NCI-H524 treated with DMSO at 0.1 percent for 48 hours (cell line): Measurements from ENCODE around the gene SPTBN2.
"Not testable (repeated sequence)": the region's sequence is repeated elsewhere in the genome, so short reads cannot be mapped to it uniquely, and the experiment has no call there.

ENCODE experiments used
- DNase-seq: peaks from one replicate; lab custom pipeline; 2025; lab: John Stamatoyannopoulos, UW

The SPTBN2 gene

DNA sequence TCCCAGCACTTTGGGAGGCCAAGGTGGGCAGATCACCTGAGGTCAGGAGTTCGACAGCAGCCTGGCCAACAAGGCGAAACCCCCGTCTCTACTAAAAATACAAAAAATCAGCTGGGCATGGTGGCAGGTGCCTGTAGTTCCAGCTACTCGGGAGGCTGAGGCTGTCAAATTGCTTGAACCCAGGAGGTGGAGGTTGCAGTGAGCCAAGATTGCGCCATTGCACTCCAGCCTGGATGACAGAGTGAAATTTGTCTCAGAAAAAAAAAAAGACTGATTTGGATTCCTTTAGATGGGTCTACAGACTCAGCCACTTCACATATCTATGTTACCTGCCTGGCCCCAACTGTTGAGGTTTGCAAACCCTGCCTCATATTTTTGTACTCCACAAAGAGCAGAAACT is 4.8 kb downstream of the SPTBN2 start:
- not testable (repeated sequence) for DNase-seq

DNA sequence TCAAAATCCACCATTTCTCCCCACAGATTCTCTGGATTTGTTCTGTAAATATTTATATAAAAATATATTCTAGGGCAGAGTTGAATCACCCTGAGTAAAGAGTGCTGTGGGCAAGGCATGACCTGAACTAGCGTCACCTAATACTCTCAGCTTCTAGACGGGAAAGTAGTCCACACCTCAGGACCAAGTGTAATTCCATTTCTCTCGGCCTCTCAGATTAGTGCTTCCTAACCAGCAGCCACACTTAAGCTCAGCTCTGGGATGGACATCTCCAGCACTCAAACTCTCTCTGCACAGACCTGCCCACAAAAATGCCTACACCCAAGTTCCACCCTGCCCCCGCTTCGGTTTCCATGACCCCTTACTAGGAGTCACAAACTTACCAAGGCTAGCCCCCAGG is 5.3 kb downstream of the SPTBN2 start:
- DNase-seq: no peak

DNA sequence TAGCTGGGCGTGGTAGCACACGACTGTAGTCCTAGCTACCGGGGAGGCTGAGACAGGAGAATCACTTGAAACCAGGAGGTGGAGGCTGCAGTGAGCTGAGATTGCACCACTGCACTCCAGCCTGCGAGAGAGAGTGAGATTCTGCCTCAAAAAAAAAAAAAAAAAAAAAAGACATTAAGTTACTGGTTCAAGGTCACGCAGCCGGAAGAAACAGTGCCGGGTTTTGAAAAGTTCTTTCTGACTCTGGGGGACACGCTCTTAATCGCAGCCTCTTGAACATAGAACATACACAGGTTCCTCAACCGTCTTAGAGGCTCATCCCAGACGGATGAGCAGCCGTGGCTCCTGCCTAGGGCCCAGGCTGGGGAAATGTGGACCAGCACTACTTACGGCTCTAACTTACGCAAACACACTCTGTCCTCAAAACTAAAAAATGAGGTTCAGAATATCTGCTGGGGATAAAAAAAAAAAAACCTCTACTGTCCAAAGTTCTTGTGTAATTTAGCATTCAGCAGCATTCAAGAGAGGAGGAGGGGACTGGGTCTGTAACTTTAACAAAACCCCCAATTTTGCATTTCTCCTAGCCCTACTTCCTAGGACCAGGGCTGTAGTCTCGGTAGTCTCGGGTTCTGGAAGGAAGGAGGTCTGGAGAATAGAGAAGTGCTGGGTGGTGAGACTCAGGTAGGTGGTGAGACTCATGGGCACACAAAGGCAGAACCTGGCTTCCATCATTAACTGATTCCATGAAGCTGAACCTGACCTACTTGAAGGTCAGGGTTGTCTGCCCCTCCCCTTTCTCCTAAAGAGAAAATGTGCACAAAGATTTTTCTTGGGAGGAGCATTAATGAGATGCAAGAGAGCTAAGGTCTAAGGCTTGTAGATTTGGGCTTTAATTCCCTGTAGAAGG is 6.0 kb downstream of the SPTBN2 start:
- no peak for DNase-seq

DNA sequence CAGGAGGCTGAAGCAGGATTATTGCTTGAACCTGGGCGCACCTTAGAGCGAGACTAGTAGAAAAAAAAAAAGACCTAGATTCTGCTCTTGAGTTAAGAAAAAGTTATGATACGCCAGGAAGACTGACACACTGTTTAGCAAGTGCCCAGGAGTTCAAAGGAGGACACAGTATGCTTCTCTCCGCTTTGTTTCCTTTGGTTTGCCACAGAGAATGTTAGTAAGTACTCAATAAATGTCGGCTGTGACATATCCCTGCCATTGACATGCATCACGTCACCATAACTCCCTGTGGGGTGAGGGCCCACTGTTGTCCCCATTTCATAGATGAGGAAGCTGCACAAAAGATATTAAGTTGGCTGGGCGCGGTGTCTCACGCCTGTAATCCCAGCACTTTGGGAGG is 7.1 kb downstream of the SPTBN2 start:
- no peak for DNase-seq

DNA sequence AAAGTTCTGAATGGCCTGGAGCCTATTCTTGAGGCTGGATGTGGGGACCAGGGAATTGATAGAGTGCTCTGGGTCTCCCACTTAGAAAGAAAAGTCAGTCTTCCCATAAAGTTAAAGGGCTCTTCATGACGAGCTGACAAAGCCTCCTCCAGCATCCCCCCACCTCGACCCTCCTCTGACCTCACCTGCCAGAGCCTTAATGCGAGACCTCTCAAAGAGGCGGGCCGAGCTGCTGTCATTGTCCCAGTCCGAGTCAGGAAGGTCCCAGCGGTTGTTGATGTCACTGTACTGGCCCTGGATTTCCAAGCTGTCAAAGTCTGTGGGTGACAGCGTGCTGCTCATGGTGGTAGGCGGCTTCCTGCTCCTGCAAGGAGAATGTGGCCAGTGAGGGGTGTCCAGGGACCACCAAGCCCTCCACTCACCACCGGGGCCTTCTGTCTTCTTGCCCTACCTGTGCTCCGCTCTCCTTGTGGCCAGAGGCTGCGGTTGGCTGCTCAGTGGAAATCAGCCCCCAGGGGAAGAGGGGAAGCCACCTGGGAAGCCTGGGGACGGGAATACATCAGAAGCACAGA is 8.0 kb downstream of the SPTBN2 start:
- no peak for DNase-seq

DNA sequence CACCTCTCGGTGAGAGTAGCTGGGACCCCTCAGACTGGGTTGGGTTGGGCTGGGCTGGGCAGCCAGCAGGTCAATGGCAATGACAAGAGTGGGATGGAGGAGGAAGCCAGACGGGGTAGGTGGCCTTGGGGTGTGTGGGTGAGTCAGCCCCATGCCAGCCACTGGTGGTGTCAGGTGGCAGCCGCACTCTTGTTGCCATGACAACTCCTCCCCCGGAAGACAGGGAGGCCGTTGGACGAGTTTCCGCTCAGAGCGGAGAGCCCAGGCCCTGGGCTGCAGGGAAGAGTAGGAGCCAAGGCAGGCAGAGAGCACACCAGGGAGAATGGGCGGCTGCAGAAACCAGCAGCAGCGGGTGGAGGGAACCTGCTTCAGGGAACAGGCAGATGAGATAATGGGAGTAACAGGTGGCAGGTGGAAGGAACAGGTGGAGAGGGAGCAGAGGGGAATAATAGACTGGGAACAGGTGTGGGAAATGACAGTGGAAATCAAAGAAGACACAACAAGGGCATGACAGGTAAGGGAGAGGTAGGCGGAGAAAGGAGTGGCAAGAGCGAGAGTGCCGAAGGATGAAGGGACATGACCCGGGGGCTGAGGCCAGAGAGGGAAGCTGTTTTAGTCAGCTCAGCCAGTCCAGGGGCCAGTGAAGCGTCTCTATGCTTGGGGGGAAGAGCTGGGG is 8.7 kb downstream of the SPTBN2 start:
- no peak for DNase-seq

DNA sequence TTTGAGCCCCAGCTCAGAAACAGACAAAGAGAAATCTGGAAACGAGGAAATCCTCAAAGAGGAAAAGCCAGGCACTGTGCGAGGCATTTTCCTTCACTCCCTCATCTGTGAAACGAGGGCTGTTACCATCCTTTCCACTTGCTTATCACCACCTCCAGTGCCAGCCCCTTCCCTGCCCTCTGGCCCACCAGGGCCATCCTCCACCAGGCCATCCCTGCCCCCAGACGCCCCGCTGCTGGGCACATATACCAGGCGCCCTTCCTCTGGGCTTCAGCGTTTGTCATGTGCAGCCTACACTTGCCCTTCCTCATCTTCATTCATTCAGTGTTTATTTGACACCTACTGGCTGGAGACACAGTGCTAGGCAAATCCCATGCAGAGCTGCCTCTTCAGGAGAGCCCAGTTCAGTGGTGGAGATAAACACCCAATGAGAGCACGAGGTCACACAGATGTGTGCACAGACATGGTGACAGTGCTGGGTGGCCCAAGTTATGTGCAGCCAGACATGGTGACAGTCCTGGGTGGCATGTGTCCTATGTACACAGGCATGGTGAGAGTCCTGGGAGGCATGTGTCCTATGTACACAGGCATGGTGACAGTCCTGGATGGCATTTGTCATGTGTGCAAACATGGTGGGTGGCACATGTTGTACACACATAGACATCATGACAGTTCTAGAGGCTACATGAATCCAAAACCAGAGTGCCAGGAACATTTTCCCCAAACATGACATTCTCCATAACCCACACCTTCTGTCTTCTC is 9.7 kb downstream of the SPTBN2 start:
- no peak for DNase-seq

DNA sequence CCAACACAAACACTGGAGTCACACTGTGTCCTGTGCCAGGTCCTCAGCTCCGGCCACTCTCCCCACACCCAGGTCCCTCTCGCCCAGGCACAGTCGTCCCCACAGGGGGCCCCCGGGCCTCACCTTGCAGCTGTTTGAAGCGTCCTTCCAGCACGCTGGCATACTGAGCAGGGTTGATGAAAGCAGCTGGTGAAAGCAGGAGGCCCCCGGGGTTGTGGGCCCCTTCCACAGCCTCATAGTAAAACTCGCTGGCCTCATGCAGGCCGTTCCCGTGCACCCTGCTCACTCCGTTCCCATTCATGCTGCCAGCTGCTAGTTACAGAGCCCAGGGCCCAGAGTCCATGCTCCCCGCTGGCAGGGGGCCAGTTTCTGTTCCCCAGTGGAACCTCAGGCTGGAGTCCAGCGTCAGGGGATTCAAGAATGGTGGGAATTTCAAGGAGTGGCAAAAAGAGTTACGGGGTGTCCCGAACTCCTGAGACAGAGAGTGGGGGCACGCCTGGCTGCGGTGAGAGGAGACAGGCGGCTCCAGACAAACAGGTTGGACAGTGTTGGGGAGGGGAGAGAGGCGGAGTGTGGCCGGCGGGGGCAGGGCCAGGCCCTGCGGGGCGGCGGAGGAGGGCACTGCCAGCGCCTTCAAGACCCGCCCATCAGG is 10.6 kb downstream of the SPTBN2 start:
- DNase-seq: no peak

DNA sequence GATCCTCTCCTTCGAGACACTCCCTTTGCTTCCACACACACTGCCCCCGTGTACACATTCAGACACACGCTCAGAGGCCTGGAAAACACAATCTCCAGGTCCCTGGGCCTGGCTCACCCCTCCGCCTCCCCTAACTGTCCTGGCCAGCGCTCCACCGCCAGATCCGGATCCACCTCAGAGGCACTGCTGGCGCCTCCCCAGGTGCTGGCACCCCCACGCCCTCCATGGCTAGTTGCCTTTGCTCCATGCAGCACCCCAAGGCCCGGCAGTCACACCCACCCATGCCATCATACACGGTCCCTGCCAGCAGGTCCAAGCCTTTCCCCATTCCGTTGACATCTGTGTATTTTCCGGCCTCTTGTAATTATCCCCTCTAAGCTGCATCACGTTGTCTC is 11.1 kb downstream of the SPTBN2 start:
- DNase-seq: no peak

DNA sequence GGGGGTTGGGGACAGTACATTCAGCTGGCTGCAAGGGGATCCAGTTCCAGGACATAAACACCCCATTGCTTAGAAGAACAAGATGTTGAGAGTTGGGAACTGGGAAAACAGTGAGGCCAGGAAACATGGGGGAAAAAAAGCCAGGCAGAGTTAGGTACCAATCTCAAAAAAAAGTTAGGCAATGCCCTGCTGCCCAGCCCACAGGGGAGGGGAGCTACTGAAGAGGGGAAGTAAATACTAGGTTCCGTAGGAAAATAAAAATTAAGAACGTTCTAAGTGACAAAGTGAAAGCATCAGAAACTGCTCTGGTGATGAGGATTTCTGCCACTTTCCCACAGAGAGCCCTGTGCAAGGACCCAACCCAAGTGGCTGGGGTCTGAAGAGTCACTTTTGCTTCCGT is 12.0 kb downstream of the SPTBN2 start:
- DNase-seq: no peak

DNA sequence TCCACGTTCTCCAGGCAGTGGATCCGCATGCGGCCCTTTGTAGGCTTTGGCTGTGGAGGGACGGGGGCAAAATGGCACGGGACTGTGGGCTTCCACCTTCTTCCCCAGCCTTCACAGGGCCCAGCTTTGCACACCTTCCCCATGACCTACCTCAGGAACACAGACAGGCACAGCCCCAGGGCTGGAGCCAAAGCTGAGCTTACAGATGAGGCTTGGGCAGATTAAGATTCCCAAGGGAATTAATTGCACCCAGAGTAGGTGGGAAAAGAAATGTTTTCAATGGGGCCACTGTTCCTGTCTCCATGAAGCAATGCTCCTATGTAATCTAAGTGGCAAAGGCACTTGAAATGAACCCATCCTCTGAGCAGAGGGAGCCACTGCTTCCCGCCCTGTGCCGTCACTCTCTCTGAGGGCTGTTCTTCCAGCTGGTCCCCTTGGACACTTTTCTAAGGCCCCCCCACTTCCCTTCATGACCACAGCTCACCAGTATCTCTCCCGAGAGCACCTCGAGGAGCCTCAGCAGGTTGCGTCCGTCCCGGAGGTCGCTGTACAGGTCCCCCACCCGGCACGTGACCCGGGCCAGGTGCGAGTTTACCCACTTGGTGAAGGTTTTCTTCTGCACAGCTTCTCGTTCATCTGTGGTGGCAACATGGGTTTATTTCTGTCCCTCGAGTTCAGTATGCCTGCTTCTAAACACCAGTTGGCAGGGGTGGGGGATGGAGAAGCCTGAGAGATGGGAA is 13.5 kb downstream of the SPTBN2 start:
- no peak for DNase-seq

DNA sequence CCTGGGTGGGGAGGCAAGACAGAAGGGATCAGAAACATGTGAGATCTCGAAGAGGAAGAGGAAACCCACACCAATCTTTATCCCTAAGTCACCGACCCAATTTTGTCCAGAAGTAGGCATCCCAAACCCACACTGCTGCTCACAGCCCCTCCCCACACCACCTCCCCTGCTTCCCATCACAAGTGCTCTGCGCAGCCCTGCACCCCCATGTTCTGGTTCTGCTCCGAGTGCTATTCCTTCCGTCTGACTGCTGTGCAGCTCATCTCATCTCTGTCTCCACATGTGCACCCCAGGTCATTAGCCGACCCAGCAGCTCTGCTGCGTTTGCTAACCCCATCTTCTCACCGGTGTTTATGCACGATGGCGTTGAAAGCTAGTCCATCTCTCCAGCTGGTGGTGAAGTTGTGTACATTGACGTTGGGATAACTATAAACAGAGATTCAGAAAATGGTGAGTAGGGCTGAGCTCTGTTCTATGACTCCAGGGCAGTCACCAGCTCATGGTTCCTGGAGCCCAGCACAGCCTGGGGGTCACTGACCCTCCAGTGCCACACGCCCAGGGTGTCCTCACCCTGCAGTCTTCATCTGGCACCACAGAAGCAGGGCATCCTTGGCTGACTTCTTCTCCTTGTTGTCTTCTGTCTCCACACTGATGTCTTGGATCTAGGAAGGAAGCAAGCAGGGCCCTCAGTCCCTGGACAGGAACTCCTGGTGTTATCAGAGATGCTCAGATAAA is 15.1 kb downstream of the SPTBN2 start:
- DNase-seq: no peak

DNA sequence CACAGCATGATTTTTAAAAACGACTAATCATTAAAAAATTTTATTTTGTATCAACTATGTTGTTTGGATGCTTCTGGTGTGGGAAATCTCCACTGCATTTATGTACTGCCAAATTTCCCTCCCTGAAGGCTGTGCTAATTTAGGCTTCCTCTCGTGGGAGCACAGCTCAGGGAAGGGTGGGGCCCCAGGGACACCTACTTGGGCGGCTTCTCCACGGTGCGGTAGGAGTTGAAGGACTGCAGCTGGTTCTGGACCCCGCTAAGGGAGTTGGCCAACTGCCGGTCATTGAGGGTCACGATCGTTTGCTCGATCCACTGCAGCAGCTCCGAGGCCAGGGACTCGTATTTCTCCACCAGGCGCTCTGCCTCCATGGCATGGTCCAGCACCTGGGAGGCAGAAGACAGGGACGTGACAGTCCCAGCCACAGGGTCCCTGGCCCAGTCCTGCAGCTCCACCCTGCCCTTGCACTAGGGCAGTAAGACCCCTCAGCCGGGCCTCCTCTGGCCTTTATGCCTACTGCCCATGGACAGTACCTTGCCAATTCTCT is 18.6 kb downstream of the SPTBN2 start:
- no peak for DNase-seq

DNA sequence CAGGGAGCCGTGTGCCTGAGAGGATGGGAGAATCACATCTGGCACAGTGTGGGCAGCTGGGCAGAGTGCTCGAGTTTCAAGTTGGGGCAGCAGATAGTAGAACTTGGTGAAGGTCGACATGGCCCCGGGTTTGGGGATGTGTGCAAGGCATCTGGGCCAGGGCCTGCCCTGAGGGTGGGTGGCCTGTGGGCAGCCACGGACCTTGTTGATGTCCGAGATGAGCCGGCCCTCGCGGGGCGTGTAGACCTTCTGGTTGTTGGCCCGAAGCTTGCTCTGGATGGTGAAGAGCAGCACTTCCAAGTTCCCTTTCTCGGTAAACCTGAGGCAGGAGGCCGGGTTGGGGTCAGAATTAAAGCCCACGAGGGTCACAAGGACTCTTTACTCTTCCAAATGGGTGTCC is 20.3 kb downstream of the SPTBN2 start:
- no peak for DNase-seq

DNA sequence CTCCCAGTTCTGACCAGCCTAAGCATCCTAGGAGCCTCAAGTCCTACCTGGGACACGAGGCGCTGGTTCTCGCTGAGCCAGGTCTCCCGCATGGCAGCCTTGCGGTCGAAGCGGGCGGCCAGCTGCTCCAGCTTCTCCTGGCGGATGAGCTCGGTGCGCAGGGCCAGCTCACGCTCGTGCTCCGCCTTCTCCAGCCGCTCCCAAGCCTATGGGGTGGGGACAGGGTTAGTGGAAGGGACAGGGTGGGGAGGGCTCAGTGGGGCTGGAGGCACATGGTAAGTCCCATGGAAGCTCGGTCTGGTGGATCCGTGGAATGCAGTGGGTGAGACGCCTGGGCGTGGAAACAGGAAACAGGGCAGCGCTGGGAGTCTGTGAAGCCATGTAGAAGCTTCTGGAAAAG is 20.9 kb downstream of the SPTBN2 start:
- no peak for DNase-seq

DNA sequence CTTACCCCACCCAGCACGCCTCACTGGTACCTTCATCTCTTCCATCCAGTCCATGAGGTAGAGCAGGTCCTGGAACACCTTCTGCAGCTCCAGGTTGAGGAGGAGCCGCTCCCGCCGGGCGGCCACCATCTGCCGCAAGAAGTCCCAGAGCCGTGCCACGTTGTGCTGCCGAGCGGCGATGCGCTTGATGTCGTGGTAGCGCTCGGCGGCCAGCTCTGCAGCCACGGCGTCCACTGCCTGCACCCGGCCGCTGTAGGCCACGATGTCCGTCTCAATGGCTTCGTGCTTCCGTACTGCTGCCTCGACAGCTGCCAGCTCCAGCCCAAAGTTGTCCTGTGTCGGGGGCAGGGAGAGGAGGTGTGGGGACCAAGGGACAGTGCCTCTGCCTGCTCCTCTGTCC is 21.5 kb downstream of the SPTBN2 start:
- no peak for DNase-seq

DNA sequence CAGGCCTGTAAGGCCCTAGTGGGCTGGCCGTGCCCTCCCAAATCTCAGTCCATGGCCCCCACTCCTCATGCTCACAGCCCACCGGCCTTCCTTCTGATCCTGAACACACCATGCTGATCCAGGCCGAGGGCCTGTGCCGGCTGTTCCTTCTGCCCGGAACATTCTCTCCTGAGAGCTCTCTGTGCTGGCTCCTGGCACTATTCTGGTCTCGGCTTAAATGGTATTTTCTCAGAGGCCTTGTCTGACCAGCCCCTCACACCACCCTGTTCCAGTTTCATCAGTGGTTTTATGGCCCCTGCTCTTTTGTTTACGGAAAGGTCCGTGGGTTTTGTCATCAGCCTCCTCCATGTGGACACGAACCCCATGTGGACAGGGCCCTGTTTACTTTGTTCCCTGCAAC is 22.0 kb downstream of the SPTBN2 start:
- no peak for DNase-seq

DNA sequence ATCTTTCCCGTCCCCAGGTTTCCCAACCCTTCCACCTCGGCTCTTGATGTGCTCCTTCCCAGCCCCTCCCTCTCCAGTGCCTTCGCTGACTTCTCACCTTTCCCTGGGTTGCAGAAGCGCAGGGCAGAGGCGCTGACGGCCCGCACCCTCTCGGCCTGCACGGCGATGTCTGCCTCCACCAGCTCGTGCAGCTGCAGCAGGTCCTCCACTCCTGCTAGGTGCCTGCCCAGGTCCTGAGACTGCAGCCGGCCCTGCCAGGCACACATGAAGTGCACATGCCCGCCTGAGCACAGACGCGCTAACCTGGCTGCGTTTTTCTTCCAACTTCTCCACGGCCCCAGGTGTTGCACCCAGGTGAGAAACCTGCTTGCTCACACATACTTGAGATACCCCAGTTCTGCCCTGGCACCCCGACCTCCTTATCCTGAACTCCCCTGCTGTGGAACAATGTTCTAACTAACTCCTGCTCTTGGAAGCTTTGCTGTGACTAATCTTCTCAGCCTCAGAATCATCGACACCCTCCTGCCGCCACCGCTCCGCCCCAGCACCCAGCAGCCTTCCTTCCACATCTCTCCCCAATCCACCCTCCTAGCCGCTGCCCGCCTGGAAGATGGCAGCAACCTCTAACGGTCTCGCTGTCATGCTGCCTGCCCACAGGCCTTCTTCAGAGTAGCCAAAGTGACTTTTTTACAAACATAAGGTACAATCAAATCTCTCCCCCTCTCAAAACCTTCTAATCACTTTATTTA is 23.3 kb downstream of the SPTBN2 start:
- DNase-seq: no peak

DNA sequence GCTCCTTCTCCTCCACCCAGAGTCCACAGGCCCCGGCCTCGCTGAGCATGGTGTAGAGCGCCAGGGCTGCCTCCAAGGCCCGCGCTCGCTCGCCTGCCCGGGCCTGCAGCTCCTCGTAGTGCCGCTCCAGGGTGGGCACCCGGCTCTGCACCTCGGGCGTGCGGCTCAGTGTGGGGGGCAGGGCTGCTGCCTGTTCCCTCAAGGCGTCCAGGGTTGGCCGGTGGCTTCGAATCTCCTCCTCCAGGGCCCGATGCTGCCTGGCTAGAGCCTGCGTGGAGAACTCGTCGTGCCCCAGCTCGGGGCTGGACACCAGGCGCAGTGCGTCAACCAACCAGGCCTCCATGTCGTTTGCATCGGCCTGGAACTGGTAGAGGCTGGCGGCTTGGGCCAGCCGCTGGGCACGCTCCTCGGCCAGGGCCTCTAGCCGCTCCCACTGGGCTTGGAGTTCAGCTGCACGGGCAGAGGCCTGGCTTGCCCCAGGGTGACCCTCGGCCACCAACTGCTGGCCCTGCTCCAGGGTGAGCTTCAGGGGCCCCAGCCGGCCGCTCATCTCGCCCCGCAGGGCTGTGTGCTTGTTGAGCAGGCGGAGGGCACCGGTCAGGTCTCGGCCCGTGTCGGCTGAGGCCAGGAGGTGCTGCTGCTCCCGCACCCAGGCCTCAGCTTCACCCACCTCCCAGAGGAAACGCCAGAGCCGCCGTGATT is 24.2 kb downstream of the SPTBN2 start:
- DNase-seq: no peak
